H1 (cell line): Measurements from ENCODE around the gene RHOBTB1. TPM values are rescaled to one million over a fixed set of nuclear protein-coding genes. Genes with fewer than 3 reads are reported as not detected.

Experiments used
- CTCF ChIA-PET: fragments of 300-600 bp; sonication (Branson Sonifier 250); formaldehyde crosslinking; loops from one replicate; lab custom pipeline; 2021; ENCODE audit not compliant: partially characterized antibody; lab: Charles Lee
- POLR2A ChIA-PET: fragments of 300-600 bp; sonication (Branson Sonifier 250); formaldehyde crosslinking; loops from one replicate; lab custom pipeline; 2021; ENCODE audit warnings: inconsistent platforms; ENCODE audit not compliant: partially characterized antibody; lab: Charles Lee
- DNase-seq, 2 experiments: peaks; one replicate each; pipeline versions ENCODE4 v3.0.0 to v3.0.0-alpha.2; 2010 to 2022; ENCODE audit warnings: low spot score in 2 of 2, low read depth in 1 of 2, mixed read lengths in 1 of 2
- FAIRE-seq: peaks from 2 replicates; lab custom pipeline; 2011; peaks lifted over from hg19 to GRCh38; lab: Jason Lieb, UNC
- H2AFZ ChIP-seq: 2 replicates; pipeline ENCODE4 v1.8.1; 2012; ENCODE audit warnings: low read length, inconsistent platforms
- H2AK5ac ChIP-seq: 2 replicates; pipeline ENCODE4 v1.6.1; 2013; ENCODE audit warnings: low read depth, low read length
- H2BK120ac ChIP-seq: replicated peaks from 2 replicates; pipeline ENCODE3; 2013; ENCODE audit warnings: low read depth, low read length, inconsistent platforms
- H2BK12ac ChIP-seq: 2 replicates; pipeline ENCODE4 v1.6.1; 2013; ENCODE audit warnings: low read depth, low read length
- H2BK15ac ChIP-seq: 2 replicates; pipeline ENCODE4 v1.6.1; 2013; ENCODE audit warnings: low read length
- H2BK20ac ChIP-seq: 2 replicates; pipeline ENCODE4 v1.6.1; 2013; ENCODE audit warnings: low read length
- H2BK5ac ChIP-seq: 2 replicates; pipeline ENCODE4 v1.6.1; 2013; ENCODE audit warnings: low read depth, low read length
- H3K14ac ChIP-seq: 2 replicates; pipeline ENCODE4 v1.6.1; 2013; ENCODE audit warnings: inconsistent platforms; ENCODE audit not compliant: insufficient read length
- H3K18ac ChIP-seq: 2 replicates; pipeline ENCODE4 v1.6.1; 2013; ENCODE audit warnings: low read length; ENCODE audit errors: extremely low read depth
- H3K23ac ChIP-seq: 2 replicates; pipeline ENCODE4 v1.6.1; 2013; ENCODE audit warnings: inconsistent platforms; ENCODE audit not compliant: insufficient read length
- H3K23me2 ChIP-seq: 2 replicates; pipeline ENCODE4 v1.6.1; 2013; ENCODE audit warnings: low read depth, low read length
- H3K27ac ChIP-seq: 2 replicates; pipeline ENCODE4 v1.6.1; 2011; ENCODE audit warnings: low read depth, low read length, inconsistent platforms
- H3K27me3 ChIP-seq, 4 experiments: replicated peaks in 1 of 4; 1 replicate in 1 of 4; 2 replicates in 3 of 4; pipeline versions ENCODE4 v1.6.1 to v1.8.1; 2011 to 2013; ENCODE audit warnings: low read length in 3 of 4, mild to moderate bottlenecking in 3 of 4, inconsistent platforms in 2 of 4, mixed read lengths in 2 of 4, moderate library complexity in 1 of 4; ENCODE audit not compliant: control insufficient read depth in 3 of 4, insufficient read depth in 3 of 4; ENCODE audit errors: extremely low read depth in 1 of 4
- H3K36me3 ChIP-seq, 4 experiments: 2 replicates each; pipeline versions ENCODE4 v1.6.1 to v1.8.1; 2011 to 2013; ENCODE audit warnings: mild to moderate bottlenecking in 4 of 4, low read length in 3 of 4, moderate library complexity in 2 of 4, control low read depth in 1 of 4, inconsistent platforms in 1 of 4; ENCODE audit not compliant: insufficient read depth in 4 of 4, control insufficient read depth in 2 of 4
- H3K4ac ChIP-seq: replicated peaks from 2 replicates; pipeline ENCODE3; 2013; ENCODE audit warnings: low read length, low read depth, mixed read lengths, inconsistent platforms; ENCODE audit not compliant: insufficient read length
- H3K4me1 ChIP-seq, 4 experiments: replicated peaks in 1 of 4; 1 replicate in 1 of 4; 2 replicates in 3 of 4; pipeline versions ENCODE4 v1.6.1 to v1.8.1; 2011 to 2013; ENCODE audit warnings: low read length in 3 of 4, inconsistent platforms in 2 of 4, mixed read lengths in 1 of 4; ENCODE audit not compliant: insufficient read depth in 4 of 4, control insufficient read depth in 3 of 4
- H3K4me2 ChIP-seq, 2 experiments: 2 replicates each; pipeline versions ENCODE4 v1.6.1 to v1.8.1; 2011 to 2013; ENCODE audit warnings: low read depth in 2 of 2, low read length in 2 of 2, control low read depth in 1 of 2, inconsistent platforms in 1 of 2, mild to moderate bottlenecking in 1 of 2; ENCODE audit not compliant: insufficient read depth in 1 of 2
- H3K4me3 ChIP-seq, 4 experiments: fragments of 200-600, 300-600 bp in 1 of 4; sonication (generic), shearing (Covaris generic), sonication (Bioruptor Twin) in 1 of 4; 2 replicates each; pipeline versions ENCODE4 v1.5.1 to v1.8.1; 2011 to 2016; ENCODE audit warnings: low read length in 4 of 4, low read depth in 3 of 4, control low read depth in 2 of 4, inconsistent platforms in 2 of 4, mild to moderate bottlenecking in 2 of 4, mixed read lengths in 1 of 4, moderate library complexity in 1 of 4; ENCODE audit not compliant: insufficient read depth in 2 of 4; ENCODE audit errors: extremely low read depth in 1 of 4
- H3K56ac ChIP-seq: replicated peaks from 2 replicates; pipeline ENCODE3; 2013; ENCODE audit warnings: low read depth, mild to moderate bottlenecking, mixed read lengths, low read length, inconsistent platforms; ENCODE audit not compliant: insufficient read length
- H3K79me1 ChIP-seq: 2 replicates; pipeline ENCODE4 v1.6.1; 2013; ENCODE audit warnings: low read depth, low read length, control low read depth
- H3K79me2 ChIP-seq, 2 experiments: 2 replicates each; pipeline versions ENCODE4 v1.6.1 to v1.8.1; 2012 to 2013; ENCODE audit warnings: low read length in 2 of 2, mild to moderate bottlenecking in 2 of 2, inconsistent platforms in 1 of 2; ENCODE audit not compliant: insufficient read depth in 2 of 2, control insufficient read depth in 1 of 2
- H3K9ac ChIP-seq, 4 experiments: replicated peaks in 1 of 4; 1 replicate in 1 of 4; 2 replicates in 3 of 4; pipeline versions ENCODE4 v1.6.1 to v1.8.1; 2011 to 2013; ENCODE audit warnings: low read depth in 3 of 4, low read length in 3 of 4, control low read depth in 2 of 4, mild to moderate bottlenecking in 2 of 4, moderate library complexity in 2 of 4, inconsistent platforms in 1 of 4; ENCODE audit errors: extremely low read depth in 1 of 4
- H3K9me3 ChIP-seq, 2 experiments: 2 replicates each; pipeline versions ENCODE4 v1.6.1 to v1.8.1; 2012 to 2013; ENCODE audit warnings: mild to moderate bottlenecking in 2 of 2, moderate library complexity in 2 of 2, control low read depth in 1 of 2, inconsistent platforms in 1 of 2, low read depth in 1 of 2, low read length in 1 of 2, mixed read lengths in 1 of 2; ENCODE audit not compliant: insufficient read depth in 2 of 2
- H4K20me1 ChIP-seq, 2 experiments: replicated peaks in 1 of 2; 2 replicates each; pipeline versions ENCODE3 to v1.8.1; 2011 to 2013; ENCODE audit warnings: inconsistent platforms in 2 of 2, low read length in 2 of 2, mild to moderate bottlenecking in 1 of 2; ENCODE audit not compliant: insufficient read depth in 2 of 2, control insufficient read depth in 1 of 2
- H4K5ac ChIP-seq: 2 replicates; pipeline ENCODE4 v1.6.1; 2013; ENCODE audit warnings: low read length, low read depth, mixed read lengths, inconsistent platforms; ENCODE audit not compliant: insufficient read length
- H4K8ac ChIP-seq: 2 replicates; pipeline ENCODE4 v1.8.0; 2013; ENCODE audit warnings: mild to moderate bottlenecking, moderate library complexity, low read length, inconsistent platforms; ENCODE audit not compliant: insufficient read depth; ENCODE audit errors: extremely low read depth
- H4K91ac ChIP-seq: replicated peaks from 2 replicates; pipeline ENCODE3; 2013; ENCODE audit warnings: low read length, mixed read lengths, inconsistent platforms; ENCODE audit not compliant: insufficient read length
- POLR2AphosphoS5 ChIP-seq: IDR thresholded peaks from 2 replicates; pipeline ENCODE4 v1.6.1; 2011; ENCODE audit warnings: low read depth, low read length
- RBBP5 ChIP-seq: IDR thresholded peaks from 2 replicates; pipeline ENCODE4 v1.7.1; 2012; ENCODE audit warnings: low read depth, mild to moderate bottlenecking, inconsistent platforms, low read length, moderate library complexity, borderline replicate concordance
- SAP30 ChIP-seq: fragments of 300-600 bp; sonication (generic); IDR thresholded peaks from 2 replicates; pipeline ENCODE4 v1.7.1; 2012; ENCODE audit warnings: low read length, moderate library complexity, mild to moderate bottlenecking, inconsistent platforms; ENCODE audit not compliant: insufficient read depth, insufficient replicate concordance
- SP4 ChIP-seq: IDR thresholded peaks from 2 replicates; pipeline ENCODE4 v1.6.1; 2012; ENCODE audit warnings: low read length, inconsistent platforms
- SUZ12 ChIP-seq: fragments of 200-600 bp; sonication (generic); IDR thresholded peaks from 2 replicates; pipeline ENCODE4 v1.6.1; 2012; ENCODE audit warnings: mild to moderate bottlenecking, inconsistent platforms, low read length, moderate library complexity, mixed read lengths
- TBP ChIP-seq: IDR thresholded peaks from 2 replicates; pipeline ENCODE4 v1.6.1; 2011; ENCODE audit warnings: low read depth, low read length, improper control_type of control experiment
- ZNF274 ChIP-seq: IDR thresholded peaks from 2 replicates; pipeline ENCODE4 v1.7.0; 2012; ENCODE audit warnings: low read length, borderline replicate concordance; ENCODE audit errors: extremely low read depth
- WGBS, 2 experiments: shearing (Covaris generic) in 1 of 2; methylation state at CpG; one replicate each; pipeline versions ENCODE4 v1.1.6 to v1.1.7; 2013 to 2015; ENCODE audit warnings: low lambda C conversion rate in 2 of 2, mixed read lengths in 2 of 2, inconsistent platforms in 1 of 2, low coverage in 1 of 2, missing lambda C conversion rate in 1 of 2; ENCODE audit not compliant: insufficient replicate concordance in 2 of 2, insufficient coverage in 1 of 2, insufficient read length in 1 of 2; ENCODE audit errors: extremely low coverage in 1 of 2, missing lambda C conversion rate in 1 of 2; 5-methylcytosine and 5-hydroxymethylcytosine counted together
- polyA plus RNA-seq, 7 experiments: library from polyadenylated mRNA; depleted of rRNA in 3 of 7; stranded (reverse) in 5 of 7; unstranded in 2 of 7; fragments of >200 nt in 5 of 7; fragments of 200-250 nt in 2 of 7; gene quantifications; 1 replicate in 5 of 7; 2 replicates in 1 of 7; 4 replicates in 1 of 7; pipeline versions ENCODE4 v1.2.1 to v1.2.3, GENCODE V29; 2011 to 2013; ENCODE audit warnings: missing spikeins in 2 of 7, mixed read lengths in 2 of 7
- total RNA-seq: library from RNA; stranded (reverse); fragmentation: NEBNext Ultra II Directional; extraction: Animal tissue kit (Norgen Biotek cat#: 25700); gene quantifications from 2 replicates; pipeline ENCODE4 v1.2.1, GENCODE V29; 2021
- TF ChIP-seq, protein P1 (sequence below): IDR thresholded peaks from 2 replicates; pipeline ENCODE4 v1.6.1; 2012; ENCODE audit warnings: inconsistent platforms

The RHOBTB1 gene
- total and polyA plus RNA-seq, 2 of the 8 experiments (the other 6 are each of a cell fraction or from before 2014, with no cell fraction given): 6.1 to 7.4 TPM

GRCh38 chr10:60825520-60825919 lies 118.5 kb downstream of the RHOBTB1 start:
- Histone ChIP-seq H2BK5ac (no peak overlapping the region), H3K79me2 (no peaks in the 10 kb centered on the region), H2BK15ac (no peak overlapping the region), H3K23me2 (no peaks in the 10 kb centered on the region), H3K4me1 (peaks cover 0 to 1% (median 0%) of the 10 kb centered on the region in 4 experiments; a peak in 1 of 7 replicates), H2BK20ac (no peak overlapping the region), H4K91ac (no peak overlapping the region), H3K56ac (no peak overlapping the region), H2BK120ac (no peak overlapping the region), H3K4me3 (no peak overlapping the region), H3K9me3 (no peaks in the 10 kb centered on the region), H3K14ac (no peak overlapping the region), H3K9ac (no peak overlapping the region), H3K79me1 (no peaks in the 10 kb centered on the region), H2AK5ac (no peak overlapping the region), H3K4ac (no peak overlapping the region), H2AFZ (no peak overlapping the region), H3K18ac (no peak overlapping the region), H4K20me1 (no peaks in the 10 kb centered on the region), H4K5ac (no peak overlapping the region), H3K27ac (no peak overlapping the region), H3K36me3 (no peaks in the 10 kb centered on the region), H3K23ac (no peak overlapping the region), H2BK12ac (no peak overlapping the region), H3K27me3 (no peaks in the 10 kb centered on the region), H3K4me2 (no peak overlapping the region), H4K8ac (no peak overlapping the region)
- POLR2A ChIA-PET: no interaction called here
- FAIRE-seq: no peak
- no peak for TF ChIP-seq SAP30
- TF ChIP-seq POLR2AphosphoS5: no peak
- TF ChIP-seq, protein P1, sequence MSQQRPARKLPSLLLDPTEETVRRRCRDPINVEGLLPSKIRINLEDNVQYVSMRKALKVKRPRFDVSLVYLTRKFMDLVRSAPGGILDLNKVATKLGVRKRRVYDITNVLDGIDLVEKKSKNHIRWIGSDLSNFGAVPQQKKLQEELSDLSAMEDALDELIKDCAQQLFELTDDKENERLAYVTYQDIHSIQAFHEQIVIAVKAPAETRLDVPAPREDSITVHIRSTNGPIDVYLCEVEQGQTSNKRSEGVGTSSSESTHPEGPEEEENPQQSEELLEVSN: no peak
- TF ChIP-seq RBBP5: no peak
- TF ChIP-seq TBP: no peak
- TF ChIP-seq SUZ12: no peak
- TF ChIP-seq ZNF274: no peak
- TF ChIP-seq SP4: no peak
- CTCF ChIA-PET: no interaction called here
- no peak for DNase-seq
- WGBS, 2 experiments: 96% methylated on average over 4 of the region's 4 CpGs; no CpG with 5 or more reads in 1 of the 2 experiments
